HG02943 (cell line): Measurements from ENCODE around the gene ZFYVE16.
"Not testable (repeated sequence)": the region's sequence is repeated elsewhere in the genome, so short reads cannot be mapped to it uniquely, and the experiment has no call there.

Experiments
- ATAC-seq: cut with Tn5 transposase; IDR thresholded peaks from one replicate; pipeline ENCODE4 v1.9.1; 2021; ENCODE audit warnings: mild to moderate bottlenecking, low read depth, moderate library complexity; ENCODE audit not compliant: unreplicated experiment

ZFYVE16 gene

GRCh38 chr5:80407735-80408483 is at the start of gene ZFYVE16:
ZFYVE16 (plus strand) TSS chr5:80408064; CDS start chr5:80434148, 26,084 bp downstream.
- peak; percentile 81 for ATAC-seq

DNA sequence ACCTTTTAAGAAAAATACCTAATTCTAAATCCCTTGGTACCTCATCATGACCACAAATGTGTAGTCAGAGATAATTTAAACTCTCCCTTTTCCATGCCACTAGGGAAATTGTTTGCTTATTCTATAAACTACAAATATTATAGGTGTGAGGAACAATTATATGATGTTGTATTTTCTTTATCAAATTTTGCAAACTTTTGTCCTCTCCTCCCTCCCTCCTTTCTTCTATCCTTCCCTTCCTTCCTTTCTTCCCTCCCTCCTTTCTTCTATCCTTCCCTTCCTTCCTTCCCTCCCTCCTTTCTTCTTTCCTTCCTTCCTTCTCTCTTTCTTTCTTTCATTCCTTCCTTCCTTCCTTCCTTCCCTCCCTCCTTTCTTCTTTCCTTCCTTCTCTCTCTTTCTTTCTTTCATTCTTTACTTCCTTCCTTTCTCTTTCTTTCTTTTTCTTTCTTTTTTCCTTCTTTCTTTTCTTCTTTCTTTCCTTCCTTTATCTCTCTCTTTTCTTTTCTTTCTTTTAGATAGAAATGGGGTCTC is 46.9 kb upstream of the ZFYVE16 start:
- ATAC-seq = no peak

- no peak for ATAC-seq
These were observed 43.0 kb upstream of the ZFYVE16 start for GRCh38 chr5:80364892-80365291.

- ATAC-seq = no peak
These were observed 39.0 kb upstream of the ZFYVE16 start for GRCh38 chr5:80368661-80369480.

- no peak for ATAC-seq
These were observed 38.3 kb upstream of the ZFYVE16 start for GRCh38 chr5:80369521-80369920.

- ATAC-seq = no peak
These were observed 37.5 kb upstream of the ZFYVE16 start for GRCh38 chr5:80370390-80370789.

GRCh38 chr5:80372780-80373179 is 35.1 kb upstream of the ZFYVE16 start:
- ATAC-seq = no peak

- ATAC-seq = no peak
These were observed 33.7 kb upstream of the ZFYVE16 start for GRCh38 chr5:80374188-80374587.

- ATAC-seq = no peak
These were observed 31.3 kb upstream of the ZFYVE16 start for GRCh38 chr5:80376557-80376956.

GRCh38 chr5:80382488-80382887 is 25.4 kb upstream of the ZFYVE16 start:
- ATAC-seq = no peak

DNA sequence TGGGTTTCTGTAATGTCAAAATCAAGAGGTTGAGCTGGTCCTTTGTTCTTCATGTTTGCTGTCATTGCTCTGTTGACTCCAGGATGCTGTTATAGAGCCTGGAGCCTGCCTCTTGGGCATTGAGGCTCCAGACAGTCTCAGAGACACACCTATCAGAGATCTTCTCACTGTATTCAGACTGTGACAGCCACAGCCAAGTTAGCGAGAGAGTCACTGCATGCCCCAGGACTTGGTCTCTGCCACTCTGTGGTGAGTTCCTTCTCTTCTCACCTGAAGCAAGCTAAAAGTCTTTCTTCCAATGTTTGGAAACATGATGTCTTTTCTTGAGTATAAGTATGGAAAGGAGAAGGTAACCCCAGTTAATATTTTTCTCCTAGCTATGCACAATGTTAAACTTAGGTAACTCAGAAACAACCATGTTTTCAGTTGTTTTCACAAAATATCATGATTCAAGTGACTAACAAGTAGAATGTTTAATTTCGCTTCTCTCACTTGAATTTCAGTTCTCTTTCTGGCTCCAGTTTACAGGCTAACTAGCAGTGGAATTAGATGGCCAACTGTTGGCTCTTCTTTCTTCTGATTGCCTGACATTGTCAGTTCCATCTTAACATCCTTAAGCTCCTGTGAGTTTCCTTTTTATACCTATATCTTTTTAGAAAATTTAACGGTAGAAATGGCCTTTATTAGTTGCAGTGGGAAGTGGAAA is 20.6 kb upstream of the ZFYVE16 start:
- ATAC-seq = no peak

- ATAC-seq = no peak
These were observed 18.3 kb upstream of the ZFYVE16 start for GRCh38 chr5:80389580-80389979.

DNA sequence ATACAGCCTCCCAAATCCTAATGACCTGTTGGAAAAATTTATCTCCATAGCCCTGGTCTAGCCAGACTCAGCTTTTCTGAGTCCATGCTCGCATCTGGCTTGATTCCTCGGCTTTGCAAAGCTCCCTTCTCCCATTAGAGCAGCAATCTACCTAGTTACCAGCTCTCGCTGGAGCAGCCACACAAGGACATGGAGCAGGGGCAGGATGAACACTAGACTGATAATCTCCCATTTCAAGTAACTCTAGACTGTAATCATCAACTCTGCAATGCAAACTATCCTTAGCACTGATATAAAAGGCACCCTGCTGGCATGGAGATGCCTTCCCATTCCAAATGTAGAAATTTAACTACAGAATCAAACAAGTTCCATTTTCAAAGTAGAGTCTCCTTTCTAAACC is 17.5 kb upstream of the ZFYVE16 start:
- ATAC-seq = not testable (repeated sequence)

DNA sequence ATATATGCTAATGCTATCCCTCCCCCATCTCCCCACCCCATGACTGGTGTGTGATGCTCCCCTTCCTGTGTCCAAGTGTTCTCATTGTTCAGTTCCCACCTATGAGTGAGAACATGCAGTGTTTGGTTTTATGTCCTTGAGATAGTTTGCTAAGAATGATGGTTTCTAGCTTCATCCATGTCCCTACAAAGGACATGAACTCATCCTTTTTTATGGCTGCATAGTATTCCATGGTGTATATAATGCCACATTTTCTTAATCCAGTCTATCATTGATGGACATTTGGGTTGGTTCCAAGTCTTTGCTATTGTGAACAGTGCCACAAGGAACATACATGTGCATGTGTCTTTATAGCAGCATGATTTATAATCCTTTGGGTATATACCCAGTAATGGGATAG is 16.6 kb upstream of the ZFYVE16 start:
- ATAC-seq = not testable (repeated sequence)

DNA sequence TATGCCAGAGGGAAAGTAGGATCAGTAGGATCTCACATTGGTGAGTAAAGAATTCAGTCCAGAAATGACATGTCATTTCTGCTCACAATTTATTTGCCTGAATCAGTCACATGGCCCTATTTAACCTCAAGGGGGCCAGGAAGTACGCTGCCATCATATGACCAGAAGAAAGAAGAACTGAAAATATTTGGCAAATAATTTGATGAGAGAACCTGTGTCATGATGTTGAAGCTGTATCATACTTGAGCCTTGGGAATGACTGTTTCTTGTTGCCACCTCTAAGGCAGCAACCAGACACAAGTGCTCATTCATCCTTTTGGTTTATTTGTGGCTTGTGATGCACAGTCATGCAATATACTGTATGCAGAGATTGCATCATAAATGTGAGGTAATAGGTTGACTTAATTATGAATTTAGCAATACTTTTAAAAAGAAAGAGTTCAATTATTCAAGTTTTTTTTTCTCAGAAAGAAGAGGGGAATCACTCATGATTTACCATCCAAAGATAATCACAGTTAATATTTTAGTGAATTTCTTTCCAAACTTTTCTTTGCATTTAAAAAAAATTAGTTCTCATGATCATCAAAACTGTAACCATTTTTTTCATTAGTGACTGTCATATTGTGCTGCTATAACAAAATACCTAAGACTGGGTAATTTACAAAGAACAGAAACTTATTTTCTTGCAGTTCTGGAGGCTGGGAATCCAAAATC is 8.2 kb upstream of the ZFYVE16 start:
- ATAC-seq = peak; percentile 94

DNA sequence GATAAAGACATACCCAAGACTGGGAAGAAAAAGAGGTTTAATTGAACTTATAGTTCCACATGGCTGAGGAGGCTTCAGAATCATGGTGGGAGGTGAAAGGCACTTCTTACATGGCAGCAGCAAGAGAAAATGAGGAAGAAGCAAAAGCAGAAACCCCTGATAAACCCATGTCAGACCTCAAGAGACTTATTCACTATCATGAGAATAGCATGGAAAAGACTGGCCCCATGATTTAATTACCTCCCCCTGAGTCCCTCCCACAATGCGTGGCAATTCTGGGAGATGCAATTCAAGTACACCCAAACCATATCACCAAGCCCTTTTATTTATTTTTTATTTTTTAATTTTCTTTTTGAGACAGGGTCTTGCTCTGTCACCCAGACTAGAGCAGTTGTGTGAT is 7.5 kb upstream of the ZFYVE16 start:
- ATAC-seq = not testable (repeated sequence)

DNA sequence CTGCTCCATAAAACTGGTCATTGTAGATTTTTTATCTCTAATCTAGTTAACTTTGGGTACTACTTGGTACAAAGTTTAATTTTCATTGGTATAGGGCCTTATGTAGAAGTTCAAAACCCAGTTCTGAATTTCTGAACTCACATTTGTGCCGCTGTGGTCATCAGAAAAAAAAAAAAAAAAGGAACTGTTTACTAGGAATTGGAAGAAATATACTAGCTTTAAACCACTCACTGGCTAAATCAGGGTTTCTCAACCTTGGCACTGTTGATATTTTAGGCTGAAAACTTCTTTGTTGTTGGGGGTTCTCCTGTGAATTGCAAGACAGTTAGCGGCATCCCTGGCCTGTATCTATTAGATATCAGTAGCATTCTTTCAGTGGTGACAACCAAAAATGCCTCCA is 4.1 kb upstream of the ZFYVE16 start:
- ATAC-seq = no peak

GRCh38 chr5:80406980-80407734 is 707 bp upstream of the ZFYVE16 start:
- no peak for ATAC-seq
